LoVo (cell line): ENCODE data around the gene HEMGN.
"Not testable (repeated sequence)": the region's sequence is repeated elsewhere in the genome, so short reads cannot be mapped to it uniquely, and the experiment has no call there.

Experiments
- DNase-seq: peaks from one replicate; pipeline ENCODE4 v3.0.0-alpha.2; 2016; ENCODE audit warnings: low spot score

The HEMGN gene, protein sequence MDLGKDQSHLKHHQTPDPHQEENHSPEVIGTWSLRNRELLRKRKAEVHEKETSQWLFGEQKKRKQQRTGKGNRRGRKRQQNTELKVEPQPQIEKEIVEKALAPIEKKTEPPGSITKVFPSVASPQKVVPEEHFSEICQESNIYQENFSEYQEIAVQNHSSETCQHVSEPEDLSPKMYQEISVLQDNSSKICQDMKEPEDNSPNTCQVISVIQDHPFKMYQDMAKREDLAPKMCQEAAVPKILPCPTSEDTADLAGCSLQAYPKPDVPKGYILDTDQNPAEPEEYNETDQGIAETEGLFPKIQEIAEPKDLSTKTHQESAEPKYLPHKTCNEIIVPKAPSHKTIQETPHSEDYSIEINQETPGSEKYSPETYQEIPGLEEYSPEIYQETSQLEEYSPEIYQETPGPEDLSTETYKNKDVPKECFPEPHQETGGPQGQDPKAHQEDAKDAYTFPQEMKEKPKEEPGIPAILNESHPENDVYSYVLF

DNA sequence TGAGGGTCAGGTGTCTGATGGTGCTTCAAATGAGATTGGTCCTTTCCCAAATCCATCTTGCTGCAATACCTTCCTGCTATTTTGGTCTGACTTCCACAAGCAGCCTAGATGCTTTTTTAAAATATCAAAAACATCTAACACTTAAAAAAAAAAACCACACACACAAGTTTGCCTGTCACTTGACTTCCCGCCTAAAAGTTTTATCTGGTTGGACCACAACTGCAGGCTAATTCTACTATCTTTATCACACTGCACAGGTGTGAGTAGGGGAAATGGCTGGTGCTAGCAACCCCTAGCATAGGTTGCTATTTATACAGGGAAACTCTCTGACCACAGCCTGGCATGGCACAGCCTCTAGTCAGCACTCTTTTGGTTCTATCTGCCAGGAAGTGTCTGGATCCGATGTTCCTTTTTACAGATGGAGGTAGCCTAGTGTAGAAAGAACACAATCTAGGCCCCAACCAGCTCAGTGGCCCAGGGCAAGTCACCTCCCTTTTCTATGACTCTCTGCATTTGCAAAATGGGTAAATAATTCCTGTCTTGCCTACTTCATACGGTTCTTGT is at the start of gene HEMGN:
HEMGN (minus strand) TSS at position 92 of the 564 bp plus-strand sequence; CDS start at position 56, 36 bp downstream.
- DNase-seq: no peak

DNA sequence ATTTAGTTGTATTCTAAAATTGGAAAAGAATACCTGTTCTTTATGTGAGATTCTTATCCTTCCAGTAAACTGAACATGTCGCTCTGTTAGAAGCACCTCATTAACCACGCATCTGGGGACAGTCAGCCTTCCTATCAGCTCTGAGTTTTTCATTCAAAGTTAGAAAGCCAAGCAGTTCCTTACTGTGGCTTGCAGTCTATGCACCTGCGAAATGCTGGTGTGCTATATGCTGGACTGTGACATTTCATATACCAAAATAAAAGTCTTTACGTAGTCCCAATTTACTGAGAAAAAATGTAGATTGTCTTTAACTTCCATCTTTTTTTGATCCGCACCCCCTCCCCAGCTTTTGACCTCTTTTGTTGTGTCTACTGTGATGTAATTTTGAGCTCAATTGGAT is 49.5 kb upstream of the HEMGN start:
- DNase-seq: no peak

DNA sequence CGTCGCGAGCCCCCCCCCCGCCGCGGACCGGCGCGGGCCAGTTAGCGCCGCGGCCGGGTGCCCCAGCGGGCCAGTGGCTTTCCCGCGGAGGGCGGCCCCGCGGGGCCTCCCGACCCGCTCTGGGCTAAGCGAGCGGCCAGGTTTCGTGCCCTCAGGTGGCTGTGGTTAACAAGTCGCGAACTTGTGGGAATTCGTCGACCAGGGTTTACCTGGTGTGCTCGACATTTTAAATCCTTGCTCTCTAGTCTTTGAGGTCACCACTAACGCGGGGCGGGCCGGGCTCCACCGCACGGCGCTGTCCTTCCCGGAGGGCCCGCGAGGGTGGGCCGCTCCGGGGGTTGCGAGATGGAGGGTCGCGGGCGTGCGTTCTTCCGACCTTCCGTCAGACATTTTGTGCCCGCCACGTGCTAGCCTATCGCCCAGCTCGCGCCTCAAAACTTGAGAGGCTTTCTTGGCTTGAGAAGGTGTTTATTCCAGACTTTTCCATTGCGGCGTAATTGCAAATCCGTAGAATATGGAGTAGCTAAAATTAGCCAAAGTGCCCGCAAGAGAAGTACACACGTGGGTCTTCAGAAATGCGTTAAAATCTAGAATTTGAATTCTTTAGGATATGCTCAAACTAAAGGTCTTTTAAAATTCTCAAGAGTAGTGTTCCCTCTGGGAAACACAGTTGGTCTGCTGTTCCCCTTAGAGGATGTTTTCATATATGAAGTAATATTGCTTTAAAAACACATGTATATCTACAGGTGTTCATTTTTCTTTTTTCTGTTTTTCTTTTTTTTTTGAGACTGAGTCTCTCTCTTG is 47.3 kb upstream of the HEMGN start:
- DNase-seq: peak; percentile 35

DNA sequence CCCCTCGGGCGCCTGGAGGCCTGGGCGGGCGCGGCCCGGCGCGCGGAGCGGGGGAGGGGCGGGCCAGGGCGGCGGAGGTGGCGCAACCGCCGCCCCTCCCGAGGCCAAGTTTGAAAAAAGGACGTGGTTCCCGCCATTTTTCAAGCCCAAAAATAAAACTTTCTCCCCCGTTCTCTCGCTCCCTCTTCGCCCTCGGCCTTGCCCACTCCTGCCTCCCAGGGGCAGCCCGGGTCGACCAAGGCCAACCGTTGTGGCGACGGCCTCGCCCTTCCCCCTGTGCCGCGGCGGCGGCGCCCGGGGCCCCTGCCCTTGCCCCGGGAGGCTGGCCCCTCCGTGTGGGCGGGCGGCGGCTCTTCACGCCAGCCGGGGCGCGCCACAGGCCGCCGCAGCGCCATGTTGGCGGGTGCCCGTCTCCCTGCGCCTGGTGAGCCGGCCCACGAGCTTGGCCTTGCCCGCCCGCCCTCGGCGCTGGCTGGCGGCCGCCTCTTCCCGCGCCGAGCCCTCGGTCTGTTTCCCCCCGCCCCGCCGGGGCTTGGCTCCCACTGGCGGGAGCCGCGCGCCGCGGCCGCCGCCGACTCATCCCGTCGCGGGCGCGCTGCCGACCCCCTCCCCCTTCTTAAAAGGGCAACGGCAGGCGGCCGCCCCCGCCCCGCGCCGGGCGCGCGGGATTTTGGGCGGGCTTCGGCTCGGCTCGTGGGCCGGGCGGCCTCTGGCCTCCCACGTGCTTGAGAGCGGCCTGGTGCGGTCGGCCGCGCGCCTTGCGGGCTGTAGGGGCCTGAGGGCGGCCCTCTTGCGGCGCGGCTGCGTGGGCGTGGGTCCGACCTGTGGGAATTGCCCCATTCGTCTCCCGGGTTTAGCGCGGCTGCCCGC is 46.5 kb upstream of the HEMGN start:
- DNase-seq: peak; percentile 58

DNA sequence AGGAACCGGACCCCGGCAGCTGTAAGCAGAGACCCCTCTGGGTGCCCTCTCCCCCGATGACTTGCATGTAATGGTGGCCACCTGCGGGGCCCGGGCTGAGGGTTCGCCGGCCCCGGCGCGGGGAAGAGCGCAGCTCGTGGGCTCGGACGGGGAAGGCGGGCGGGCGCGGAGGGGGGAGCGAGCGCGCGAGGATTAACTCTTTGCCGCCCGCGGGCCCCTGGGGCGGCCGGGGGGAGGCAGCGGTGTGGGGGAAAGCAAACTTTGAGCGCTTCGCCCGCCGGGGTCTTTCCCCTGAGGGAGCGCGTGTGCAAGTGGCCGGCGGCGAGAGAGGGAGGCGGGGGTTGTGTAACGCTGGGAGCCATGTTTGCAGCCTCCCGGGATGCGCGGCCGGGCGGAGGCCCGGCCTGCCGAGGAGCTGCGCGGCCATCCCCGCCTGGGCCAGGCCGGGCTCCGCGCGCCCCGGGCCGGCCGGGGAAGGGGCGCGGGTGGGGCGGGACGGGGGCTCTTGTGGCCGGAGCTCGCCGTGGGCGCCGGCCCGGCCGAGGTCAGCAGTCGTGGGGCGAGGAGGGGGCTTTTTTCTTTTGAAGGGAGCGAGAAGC is 45.7 kb upstream of the HEMGN start:
- peak; percentile 20 for DNase-seq

DNA sequence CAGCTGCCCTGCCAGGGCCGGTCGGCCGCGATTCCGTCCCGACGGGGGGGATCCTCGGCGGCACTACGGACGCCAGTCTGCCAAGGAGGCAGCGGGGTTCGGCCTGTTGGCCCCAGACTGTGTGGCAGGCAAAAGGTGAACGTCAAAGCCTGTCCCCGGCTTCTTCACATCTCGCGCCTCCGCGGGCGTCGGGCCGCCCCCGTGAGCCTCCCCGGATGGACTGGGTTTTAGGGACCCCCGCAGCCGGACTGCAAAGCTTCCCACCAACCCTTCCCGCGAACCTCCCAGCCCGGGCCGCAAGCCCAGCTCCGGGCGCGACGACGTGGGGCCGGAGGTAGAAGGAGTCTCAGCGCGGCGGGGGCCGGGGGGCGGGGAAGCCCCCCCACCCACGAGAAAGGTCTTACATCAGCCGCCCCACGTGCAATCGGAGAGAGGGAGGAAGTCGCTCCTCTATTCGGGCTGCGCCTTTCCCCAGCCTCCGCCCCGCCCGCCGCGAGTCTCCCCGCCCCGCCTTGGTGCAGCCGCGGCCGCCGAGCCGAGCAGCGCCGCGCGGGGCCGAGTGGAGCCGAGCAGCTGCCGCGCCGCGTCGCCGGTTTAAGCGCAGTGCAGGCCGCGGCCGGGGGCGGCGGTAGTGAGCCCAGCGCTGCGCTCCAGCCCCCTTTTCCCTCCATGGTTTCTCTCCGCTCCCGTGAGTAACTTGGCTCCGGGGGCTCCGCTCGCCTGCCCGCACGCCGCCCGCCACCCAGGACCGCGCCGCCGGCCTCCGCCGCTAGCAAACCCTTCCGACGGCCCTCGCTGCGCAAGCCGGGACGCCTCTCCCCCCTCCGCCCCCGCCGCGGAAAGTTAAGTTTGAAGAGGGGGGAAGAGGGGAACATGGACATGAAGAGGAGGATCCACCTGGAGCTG is 45.0 kb upstream of the HEMGN start, which contains the start of gene ANP32B:
ANP32B (plus strand) TSS at position 659 of the 906 bp plus-strand sequence; CDS start at position 874, 215 bp downstream.
- DNase-seq: peak; percentile 94

DNA sequence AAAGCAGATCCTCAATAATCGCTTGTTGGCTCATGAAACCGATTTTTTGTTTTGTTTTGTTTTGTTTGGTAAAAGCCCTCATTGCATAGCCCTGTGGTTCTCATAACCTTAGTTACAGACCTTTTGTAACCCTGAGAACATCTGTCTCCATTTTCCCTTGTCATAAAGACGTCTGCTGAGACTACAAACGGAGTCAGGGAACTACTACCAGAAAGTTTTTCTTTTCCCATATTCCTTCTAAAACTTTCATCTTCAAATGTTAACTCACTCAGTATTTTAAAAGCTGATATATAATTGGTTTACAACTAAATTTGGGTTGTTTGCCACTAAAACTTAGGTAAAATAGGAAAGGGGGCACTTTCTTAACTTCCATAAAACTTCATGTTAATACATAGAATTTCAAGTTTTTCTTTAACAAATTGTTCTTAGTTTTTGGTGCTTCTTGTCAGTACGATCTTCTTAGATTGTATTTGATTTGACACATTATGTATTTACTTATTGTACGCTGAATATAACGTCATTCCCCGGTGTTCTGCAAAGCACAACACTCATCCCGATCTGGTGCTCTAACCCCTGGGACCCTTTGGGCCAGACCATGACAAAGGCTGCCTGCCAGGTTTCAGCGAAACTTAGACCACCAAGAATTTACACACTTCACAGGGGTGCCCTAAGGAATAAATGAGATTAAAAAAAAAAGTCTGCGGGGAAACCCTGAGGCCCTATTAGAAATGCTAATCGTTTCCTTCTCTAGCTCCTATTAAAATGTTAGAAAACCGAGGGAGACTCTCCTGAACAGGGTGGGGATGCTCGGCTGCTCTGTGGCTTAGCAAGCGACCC is 44.1 kb upstream of the HEMGN start:
- no peak for DNase-seq

DNA sequence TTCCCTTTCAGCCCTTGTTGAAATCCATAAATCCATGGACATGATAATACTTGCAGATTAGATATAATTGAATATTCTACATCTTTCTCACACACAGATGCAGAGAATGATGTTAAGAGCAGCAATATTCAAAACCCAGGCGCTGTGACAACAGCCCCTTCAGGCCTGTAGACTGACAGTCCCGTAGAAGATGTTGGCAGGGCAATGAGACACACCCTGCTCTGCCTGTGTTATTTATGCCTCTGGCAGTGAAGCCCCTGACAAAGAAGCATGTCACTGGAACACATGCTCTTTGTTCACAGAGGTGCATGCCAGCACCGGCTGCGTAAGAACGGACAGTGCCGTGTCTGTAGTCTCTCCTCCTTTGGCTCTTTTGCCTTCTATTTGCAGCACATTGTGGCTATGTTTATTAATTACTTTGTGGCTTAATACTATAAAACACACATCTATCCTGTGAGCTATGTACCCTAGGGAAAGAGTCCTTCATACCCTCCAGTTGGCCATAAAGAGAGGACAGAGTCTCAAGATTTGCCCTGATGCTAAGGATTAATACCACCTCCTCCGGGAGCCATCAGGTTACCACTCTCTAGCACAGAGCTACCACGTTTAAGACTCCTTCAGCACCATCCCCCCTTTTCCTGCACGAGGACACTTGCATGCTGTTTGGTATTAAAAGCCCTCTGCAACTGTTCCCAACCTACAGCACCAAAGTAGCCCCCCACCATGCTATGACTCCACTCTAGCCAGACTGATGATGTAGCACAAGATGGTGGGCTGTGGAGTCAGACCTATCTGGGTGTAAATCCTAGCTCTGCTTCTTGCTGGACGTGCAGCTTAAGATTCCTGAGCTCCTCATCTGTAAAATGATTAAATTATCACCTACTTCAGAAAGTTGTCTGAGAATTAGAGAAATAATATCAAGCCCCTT is 43.2 kb upstream of the HEMGN start:
- DNase-seq: no peak

DNA sequence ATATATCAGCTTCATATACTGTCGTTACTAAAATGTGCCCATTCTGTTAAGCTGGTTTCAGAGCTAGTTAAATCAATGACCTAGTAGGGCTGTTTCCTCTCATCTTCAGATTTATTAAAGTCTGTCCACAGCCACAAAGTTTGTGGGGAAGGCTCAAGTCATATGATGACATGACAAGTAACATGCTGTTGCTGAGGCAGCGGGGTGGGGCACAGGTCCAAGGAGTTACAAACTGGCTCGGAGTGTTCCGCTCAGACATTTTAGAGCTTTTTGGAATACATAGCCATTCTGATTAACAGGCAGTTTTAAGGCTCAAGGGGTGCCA is 42.5 kb upstream of the HEMGN start:
- peak; percentile 15 for DNase-seq

DNA sequence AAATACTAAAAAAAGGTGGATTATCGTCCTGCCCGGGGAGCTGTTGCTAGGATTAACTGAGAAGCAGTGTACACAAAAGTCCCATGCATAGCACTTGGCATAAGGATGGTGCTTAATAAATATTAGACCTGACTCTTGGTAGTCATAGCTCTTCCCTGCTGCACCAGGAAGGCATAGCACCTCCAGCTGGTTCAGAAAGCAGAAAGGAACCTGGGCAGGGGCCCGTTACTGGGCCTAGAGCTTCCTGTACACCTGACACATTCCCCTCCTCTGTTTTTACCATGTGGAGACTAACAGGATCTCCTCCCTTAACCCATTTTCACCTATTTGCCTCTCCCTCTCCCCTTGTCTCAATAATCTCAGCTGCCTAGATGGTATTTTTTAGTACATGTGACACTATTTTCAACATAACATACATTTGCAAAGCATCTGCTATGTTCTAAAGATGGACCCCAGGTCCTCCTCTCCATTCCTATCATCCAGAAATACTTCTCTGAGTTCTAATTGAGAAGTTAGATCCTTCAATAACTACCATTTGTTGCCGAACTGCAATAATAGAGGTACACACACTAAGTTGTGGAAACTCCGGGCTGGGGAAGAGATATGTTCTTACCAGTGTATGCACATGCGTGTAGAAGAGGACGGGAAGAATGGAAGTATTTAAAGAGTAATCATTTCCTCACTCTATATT is 42.0 kb upstream of the HEMGN start:
- no peak for DNase-seq

DNA sequence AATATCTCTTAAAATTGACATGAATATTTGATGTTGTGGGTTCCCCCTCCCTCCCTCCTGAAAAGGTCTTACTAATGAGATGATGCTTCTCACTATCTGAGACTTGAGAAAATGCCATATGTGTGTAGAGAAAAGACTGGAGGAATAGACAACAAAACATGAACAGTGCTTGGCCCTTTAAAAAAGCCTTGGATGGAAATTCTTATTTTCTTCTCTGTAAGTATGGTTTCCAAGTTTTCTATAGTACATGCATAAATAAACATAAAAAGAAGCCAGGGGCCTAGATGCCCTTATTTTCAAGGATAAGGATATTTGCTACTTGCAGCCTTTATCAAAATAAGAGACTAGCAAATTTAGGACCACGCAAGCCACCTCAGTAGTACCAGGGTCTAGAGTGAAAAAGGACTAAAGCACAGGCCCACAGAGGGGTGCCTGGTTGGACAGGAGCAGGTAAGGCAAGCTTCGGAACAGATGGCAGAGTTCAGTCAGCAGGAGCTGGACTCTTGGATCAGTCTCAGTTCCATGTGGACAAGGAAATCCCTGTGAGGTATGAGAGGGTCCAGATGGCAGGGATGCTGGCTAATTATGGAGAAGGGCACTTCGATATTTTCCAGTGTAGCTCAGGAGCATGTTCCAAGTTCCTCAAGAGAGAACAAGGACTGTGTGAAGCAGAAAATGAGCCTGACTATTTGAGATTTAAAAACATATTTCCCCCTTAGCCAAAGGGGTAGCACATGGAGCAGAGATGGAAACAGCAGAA is 40.6 kb upstream of the HEMGN start:
- no peak for DNase-seq

DNA sequence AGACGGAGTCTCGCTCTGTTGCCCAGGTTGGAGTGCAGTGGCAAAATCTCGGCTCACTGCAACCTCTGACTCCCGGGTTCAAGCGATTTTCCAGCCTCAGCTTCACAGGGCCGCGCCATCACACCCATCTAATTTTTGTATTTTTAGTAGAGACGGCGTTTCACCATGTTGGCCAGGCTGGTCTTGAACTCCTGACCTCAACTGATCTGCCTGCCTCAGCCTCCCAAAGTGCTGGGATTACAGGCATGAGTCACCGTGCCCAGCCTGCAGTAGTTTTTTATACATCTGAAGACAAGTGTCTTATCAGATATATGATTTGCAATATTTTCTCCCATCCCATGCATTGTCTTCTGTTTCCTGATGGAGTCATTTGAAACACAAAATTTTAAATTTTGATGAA is 38.7 kb upstream of the HEMGN start:
- DNase-seq: not testable (repeated sequence)

DNA sequence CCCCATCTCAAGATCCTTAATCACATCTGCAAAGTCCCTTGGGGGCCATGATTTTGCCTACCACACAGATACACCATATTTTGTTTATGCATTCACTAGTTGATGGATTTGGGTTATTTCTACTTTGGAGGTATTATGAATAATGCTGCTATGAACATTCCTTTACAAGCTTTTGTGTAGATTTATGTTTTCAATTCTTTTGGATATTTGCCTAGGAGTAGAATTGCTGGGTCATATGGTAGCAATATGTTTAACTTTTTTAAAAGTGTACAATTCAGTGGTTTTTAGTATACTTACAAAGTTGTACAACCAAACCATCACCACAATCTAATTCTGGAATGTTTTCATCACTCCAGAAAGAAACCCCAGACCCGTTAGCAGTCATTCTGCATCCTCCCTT is 37.4 kb upstream of the HEMGN start:
- no peak for DNase-seq

DNA sequence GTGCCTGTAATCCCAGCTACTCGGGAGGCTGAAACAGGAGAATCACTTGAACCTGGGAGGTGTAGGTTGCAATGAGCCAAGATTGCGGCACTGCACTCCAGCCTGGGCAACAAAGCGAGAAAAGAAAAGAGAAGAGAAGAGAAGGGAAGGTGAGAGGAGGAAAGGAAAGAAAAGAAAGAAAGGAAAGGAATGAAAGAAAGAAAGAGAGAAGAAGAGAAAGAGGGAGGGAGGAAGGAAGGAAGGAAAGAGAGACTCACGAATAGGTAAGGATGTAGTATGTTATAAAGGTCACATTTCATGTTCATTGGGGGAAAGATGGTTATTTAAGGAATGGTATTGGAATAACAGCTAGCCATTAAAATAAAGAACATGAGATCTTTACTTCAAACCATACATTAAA is 34.8 kb upstream of the HEMGN start:
- DNase-seq: no peak

DNA sequence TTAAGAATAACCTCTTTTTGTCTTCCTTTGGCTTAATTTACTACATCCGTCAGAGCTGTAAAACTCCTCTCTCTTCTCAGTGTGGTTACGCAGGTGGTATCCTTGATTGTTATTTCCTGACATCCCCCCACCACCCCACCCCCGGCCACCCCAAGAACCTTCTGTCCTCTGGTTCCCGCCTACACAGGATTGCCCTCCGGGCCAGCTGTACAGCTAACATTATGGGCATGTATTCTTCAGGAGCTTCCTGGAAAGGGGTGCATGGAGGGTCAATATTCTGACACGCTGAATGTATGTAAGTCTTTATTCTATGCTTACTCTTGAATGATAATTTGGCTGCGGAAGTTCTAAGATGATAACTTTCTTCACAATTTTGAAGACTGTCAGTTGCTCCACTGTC is 32.2 kb upstream of the HEMGN start:
- no peak for DNase-seq

DNA sequence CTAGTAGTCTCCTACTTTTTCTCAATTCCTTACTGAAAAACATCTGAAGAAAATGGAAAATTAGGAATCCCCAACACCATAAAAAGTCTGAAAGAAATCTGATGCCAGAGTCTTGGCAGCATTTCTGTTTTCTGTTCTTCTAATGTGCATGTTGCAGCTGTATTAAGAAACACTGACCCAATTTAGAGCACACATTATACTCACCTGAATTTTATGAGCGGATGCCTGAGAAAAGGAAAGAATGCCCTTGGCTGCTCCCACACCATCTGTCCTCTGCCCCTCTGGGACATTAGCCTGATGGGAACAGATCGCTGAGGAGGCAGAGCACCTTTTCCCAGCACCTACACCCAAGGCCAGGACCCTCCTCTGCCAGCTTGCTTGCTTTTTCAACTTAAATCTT is 31.0 kb upstream of the HEMGN start:
- DNase-seq: no peak

DNA sequence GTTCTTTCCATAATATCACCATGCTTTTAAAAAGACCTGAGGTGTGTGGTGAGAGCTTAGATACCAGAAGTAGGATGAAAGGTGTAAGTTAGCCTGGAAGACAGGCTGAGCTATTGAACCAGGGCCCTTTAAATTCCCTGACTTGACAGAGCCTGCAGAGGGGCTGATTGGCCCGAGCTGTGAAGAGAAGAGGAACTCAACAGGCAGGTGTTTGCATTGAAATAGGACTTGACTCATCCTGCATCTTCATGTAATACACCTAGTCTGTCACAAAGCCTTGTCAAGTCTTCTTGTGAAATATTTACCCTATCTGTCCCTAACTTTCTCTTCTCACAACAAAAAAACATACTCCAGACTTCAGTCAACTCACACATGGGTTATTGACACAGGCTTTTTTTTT is 28.5 kb upstream of the HEMGN start:
- no peak for DNase-seq
